ENCODE results near the gene SFMBT2. TPM values are rescaled to one million over a fixed set of nuclear protein-coding genes. Genes with fewer than 3 reads are reported as not detected.

The SFMBT2 gene
- total and polyA plus RNA-seq, 2 of the 4 experiments (the other 2 are of a cell fraction): 0.70 to 1.3 TPM

GRCh38 chr10:7275761-7276440 is 134.9 kb downstream of the SFMBT2 start:
- Histone ChIP-seq H3K14ac (replicated peaks; ENCODE audit: low read depth, low read length) (no peak overlapping the region), H3K4me1 (ENCODE audit: control insufficient read depth, insufficient read depth, low read length) (no peaks in the 10 kb centered on the region), H2AFZ (replicated peaks; ENCODE audit: low read length, poor library complexity) (no peak overlapping the region), H2BK120ac (ENCODE audit: low read depth, low read length) (no peak overlapping the region), H3K79me1 (ENCODE audit: low read depth in 1 of 2, low read length in 2 of 2) (no peaks in the 10 kb centered on the region), H2BK5ac (ENCODE audit: low read depth, low read length, poor library complexity, severe bottlenecking) (no peak overlapping the region), H3K9ac (ENCODE audit: low read depth, low read length) (no peak overlapping the region), H3K9me3 (ENCODE audit: control insufficient read depth, insufficient read depth, low read length) (no peaks in the 10 kb centered on the region), H3K27ac (ENCODE audit: insufficient read depth, low read length) (no peak overlapping the region), H3K4ac (ENCODE audit: low read depth, low read length) (no peak overlapping the region), H3K27me3 (ENCODE audit: control insufficient read depth, insufficient read depth, low read length) (no peaks in the 10 kb centered on the region), H3K36me3 (ENCODE audit: control insufficient read depth, insufficient read depth, low read length) (no peaks in the 10 kb centered on the region), H3K4me2 (ENCODE audit: low read depth, low read length) (no peak overlapping the region), H4K91ac (ENCODE audit: insufficient read depth, low read depth, low read length) (no peak overlapping the region), H4K5ac (ENCODE audit: low read depth, low read length) (no peak overlapping the region), H3K23ac (ENCODE audit: low read depth, low read length) (no peak overlapping the region), H3K56ac (ENCODE audit: extremely low read depth, insufficient read depth, low read length) (no peak overlapping the region), H2BK20ac (ENCODE audit: low read depth, low read length) (no peak overlapping the region), H4K20me1 (ENCODE audit: insufficient read depth, low read length) (no peaks in the 10 kb centered on the region), H4K8ac (ENCODE audit: low read depth in 2 of 2, low read length in 2 of 2) (no peak overlapping the region), H3K18ac (ENCODE audit: low read depth, low read length) (no peak overlapping the region), H3K9me1 (ENCODE audit: insufficient read depth, low read length) (no peaks in the 10 kb centered on the region), H2BK15ac (ENCODE audit: low read depth, low read length) (no peak overlapping the region), H2AK5ac (ENCODE audit: low read depth, low read length) (no peak overlapping the region), H2AK9ac (replicated peaks; ENCODE audit: low read depth, low read length, poor library complexity) (no peak overlapping the region), H3K4me3 (ENCODE audit: insufficient read depth, low read depth, low read length) (no peak overlapping the region)
- in situ Hi-C loops (cut with MboI; ENCODE audit: low sequenced_read_pairs): no loop called here
- WGBS, 2 experiments (ENCODE audit: extremely low coverage in 2 of 2, insufficient read length in 1 of 2): 81% methylated on average over 4 of the region's 12 CpGs; no CpG with 5 or more reads in 1 of the 2 experiments
- CTCF ChIA-PET: no interaction called here
- intact Hi-C loops (cut with micrococcal nuclease): no loop called here
- dilution Hi-C loops (cut with HindIII; ENCODE audit: low sequenced_read_pairs, unreplicated experiment): no loop called here
- DNase-seq (no peak), ATAC-seq (ENCODE audit: low read depth) (no peak)
- BruUV-seq (replicated peaks): no TSS peak
- no peak for TF ChIP-seq USF2 (IDR thresholded peaks at IDR 0.05; ENCODE audit: low read depth, low read length)
- no peak for TF ChIP-seq CHD1 (IDR thresholded peaks at IDR 0.05; ENCODE audit: low read depth, low read length)
- TF ChIP-seq ELK1 (IDR thresholded peaks at IDR 0.05; ENCODE audit: borderline replicate concordance, low read depth, low read length): no peak
- TF ChIP-seq FOS (IDR thresholded peaks at IDR 0.05; ENCODE audit: low read depth, low read length): no peak
- TF ChIP-seq MAZ (IDR thresholded peaks at IDR 0.05; ENCODE audit: borderline replicate concordance, low read depth, low read length): no peak
- no peak for TF ChIP-seq CEBPB (IDR thresholded peaks at IDR 0.05; ENCODE audit: low read depth, low read length)
- TF ChIP-seq RAD21 (IDR thresholded peaks at IDR 0.05; ENCODE audit: low read length): no peak
- TF ChIP-seq RCOR1 (IDR thresholded peaks at IDR 0.05; ENCODE audit: insufficient replicate concordance, low read length): no peak
- POLR2A ChIA-PET (ENCODE audit: unreplicated experiment): no interaction called here

All from IMR-90 (cell line).